ENCODE data around the gene RGL2. TPM values are rescaled to one million over a fixed set of nuclear protein-coding genes. Genes with fewer than 3 reads are reported as not detected.
A peak's percentile ranks its signal among the peaks of the same experiment; 100 is the strongest.

RGL2 gene
- total and polyA plus RNA-seq, 9 donors = 26.9 to 82.0 (median 64.9) TPM

- DNase-seq = no peak
- Histone ChIP-seq H3K4me3 (no peak overlapping the region), H3K27ac (no peak overlapping the region), H3K9me3 (no peaks in the 10 kb centered on the region), H3K4me1 (ENCODE audit: insufficient read depth) (peaks cover 9% of the 10 kb centered on the region), H3K27me3 (no peaks in the 10 kb centered on the region), H3K36me3 (no peaks in the 10 kb centered on the region)
- TF ChIP-seq POLR2A (IDR thresholded peaks at IDR 0.05) (no peak), EP300 (IDR thresholded peaks at IDR 0.05) (no peak), CTCF (IDR thresholded peaks at IDR 0.05) (no peak)
- WGBS, 3 donors = 81 to 93% (median 87%) methylated on average over 3 of the region's 3 CpGs
- intact Hi-C loops (cut with DNase I) = loop anchor here in 1 of 4 donors (5.0 kb wide), 1 partner anchor 115 kb away; the partner anchor contains the start of gene CUTA
Observed at GRCh38 chr6:33301877-33302276, 3.1 kb upstream of the RGL2 start.

DNA sequence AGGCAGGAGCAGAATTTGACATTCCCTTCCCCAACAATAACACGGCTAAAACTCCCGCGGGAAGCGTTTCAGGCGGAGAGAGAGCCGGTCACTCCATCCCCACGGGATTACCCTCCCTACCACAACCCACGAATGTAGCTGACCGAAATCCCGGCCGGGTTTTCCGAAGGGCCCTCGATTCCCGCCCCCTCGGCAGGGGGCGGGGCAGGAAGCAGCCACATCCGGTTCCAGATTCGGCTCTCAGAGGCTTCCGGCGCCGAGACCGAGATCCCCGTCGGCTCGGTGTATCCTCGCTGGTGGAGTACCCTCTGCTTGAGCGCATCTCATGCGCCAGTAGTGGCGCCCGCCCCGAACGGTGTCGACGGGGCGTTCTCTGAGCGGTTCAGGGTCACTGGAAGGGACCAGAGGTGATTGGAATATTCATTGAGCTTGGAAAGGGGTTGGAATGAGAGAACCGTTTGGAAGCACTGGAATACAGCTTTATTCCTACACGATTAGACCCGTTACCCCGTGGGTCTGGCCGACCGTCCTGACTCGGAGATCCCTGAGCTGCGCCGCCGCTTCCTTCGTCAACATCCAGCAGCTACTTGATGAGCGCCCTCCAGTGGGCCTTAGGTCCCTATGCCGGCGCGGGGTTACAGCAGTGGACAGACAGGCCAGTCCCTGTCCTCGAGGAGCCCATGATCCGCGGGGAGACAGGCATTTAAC is 649 bp upstream of the RGL2 start:
- 0 to 1% (median 0%) methylated on average over 38 to 54 of the region's 54 CpGs for WGBS, 3 donors
- Histone ChIP-seq H3K27me3 (no peaks in the 10 kb centered on the region), H3K36me3 (no peaks in the 10 kb centered on the region), H3K4me3 (peak overlapping the region; percentile 69), H3K27ac (peak overlapping the region; percentile 73 to 96), H3K9me3 (no peaks in the 10 kb centered on the region), H3K4me1 (ENCODE audit: insufficient read depth) (peaks cover 9% of the 10 kb centered on the region)
- peak; percentile 90 to 93 (median 92) for DNase-seq
- intact Hi-C loops (cut with DNase I) = loop anchor here in 1 of 4 donors (10.0 kb wide), 1 partner anchor 115 kb away; the partner anchor contains the start of genes CUTA and PHF1
- TF ChIP-seq CTCF (IDR thresholded peaks at IDR 0.05) (peak in 2 of 3 donors; percentile 52 to 66), EP300 (IDR thresholded peaks at IDR 0.05) (peak; percentile 9), POLR2A (IDR thresholded peaks at IDR 0.05) (peak; percentile 77)

DNA sequence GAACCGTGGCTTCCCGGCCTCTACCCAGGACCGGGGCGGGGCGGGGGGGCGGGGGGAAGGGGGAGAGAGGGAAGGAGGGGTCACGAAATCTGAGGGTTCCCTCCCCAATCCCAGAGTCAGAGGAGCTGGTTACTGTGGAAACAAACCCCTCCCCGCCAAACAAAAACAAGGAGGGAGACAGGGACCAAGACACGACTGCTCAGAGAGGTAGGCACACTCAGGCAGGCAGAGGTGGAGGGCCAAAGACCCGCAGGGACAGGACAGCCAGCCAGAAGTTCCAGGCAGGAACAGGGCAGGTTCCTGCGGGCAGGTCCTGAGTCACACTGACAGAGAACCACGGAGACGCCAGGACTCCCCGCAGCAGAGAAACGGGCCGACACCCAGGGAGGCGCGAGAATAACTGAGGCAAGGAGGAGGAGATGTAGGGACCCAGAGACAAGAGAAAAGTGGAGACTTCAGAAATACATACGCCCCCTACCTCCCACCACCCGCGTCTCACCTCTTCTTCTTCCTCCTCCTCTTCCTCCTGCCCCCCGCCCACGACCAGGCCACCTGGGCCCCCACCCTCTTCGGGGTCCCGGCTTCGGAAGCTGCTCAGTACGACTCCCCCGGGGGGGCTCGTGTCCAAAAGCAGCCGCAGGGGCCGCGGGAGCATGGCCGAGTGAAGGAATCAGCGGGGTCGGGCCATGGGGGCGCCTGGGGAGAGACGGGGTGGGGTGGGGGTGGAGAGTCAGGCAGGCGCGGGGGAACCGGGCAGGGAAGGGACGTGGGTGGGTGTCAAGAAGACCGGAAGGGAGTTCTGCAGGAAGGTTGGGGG is 578 bp downstream of the RGL2 start:
- H3K36me3 ChIP-seq = no peaks in the 10 kb centered on the region
- H3K27me3 ChIP-seq = no peaks in the 10 kb centered on the region
- peak overlapping the region; percentile 69 for H3K4me3 ChIP-seq
- H3K9me3 ChIP-seq = no peaks in the 10 kb centered on the region
- H3K27ac ChIP-seq = peak overlapping the region; percentile 73 to 96
- TF ChIP-seq CTCF (IDR thresholded peaks at IDR 0.05) = no peak
- peak; percentile 82 for TF ChIP-seq POLR2A (IDR thresholded peaks at IDR 0.05)
- 1% methylated on average over 33 to 42 of the region's 42 CpGs for WGBS, 3 donors
- intact Hi-C loops (cut with DNase I) = loop anchor here in 1 of 4 donors (10.0 kb wide), 1 partner anchor 117 kb away; the partner anchor contains the start of genes CUTA and PHF1
- H3K4me1 ChIP-seq (ENCODE audit: insufficient read depth) = peaks cover 9% of the 10 kb centered on the region
- peak; percentile 67 to 90 (median 71) for DNase-seq

- 16 to 20% (median 17%) methylated on average over 16 of the region's 16 CpGs for WGBS, 3 donors
- no peaks in the 10 kb centered on the region for H3K9me3 ChIP-seq
- H3K4me3 ChIP-seq = peak overlapping the region; percentile 69
- DNase-seq = peak in 3 of 5 donors; percentile 50 to 64 (median 60)
- no peaks in the 10 kb centered on the region for H3K27me3 ChIP-seq
- intact Hi-C loops (cut with DNase I) = loop anchor here in 1 of 4 donors (10.0 kb wide), 1 partner anchor 117 kb away; the partner anchor contains the start of genes CUTA and PHF1
- no peak for TF ChIP-seq POLR2A (IDR thresholded peaks at IDR 0.05)
- no peak for TF ChIP-seq EP300 (IDR thresholded peaks at IDR 0.05)
- no peak for TF ChIP-seq CTCF (IDR thresholded peaks at IDR 0.05)
- peak overlapping the region; percentile 73 to 96 for H3K27ac ChIP-seq
- H3K4me1 ChIP-seq (ENCODE audit: insufficient read depth) = peaks cover 9% of the 10 kb centered on the region
- H3K36me3 ChIP-seq = no peaks in the 10 kb centered on the region
Observed at GRCh38 chr6:33297406-33297955, 1.3 kb downstream of the RGL2 start.
